GM23338 (cell line): ENCODE data around the gene PPARD. TPM values are rescaled to one million over a fixed set of nuclear protein-coding genes. Genes with fewer than 3 reads are reported as not detected.
A peak's percentile ranks its signal among the peaks of the same experiment; 100 is the strongest.

ENCODE experiments used
- ATAC-seq: fragments of 200-7000 bp; cut with Tn5 transposase; 3 replicates; pipeline ENCODE4 v1.9.1; 2020
- DNase-seq: peaks from one replicate; pipeline ENCODE4 v3.0.0-alpha.2; 2015; ENCODE audit warnings: low spot score
- H2AFZ ChIP-seq: fragments of 200-600 bp; sonication (generic); 2 replicates; pipeline ENCODE4 v1.8.0; 2016; ENCODE audit warnings: antibody characterized with exemption, mild to moderate bottlenecking, moderate library complexity
- H3F3A ChIP-seq: fragments of 200-600 bp; sonication (generic); replicated peaks from 2 replicates; pipeline ENCODE4 v1.8.0; 2017; ENCODE audit warnings: antibody characterized with exemption, mixed run types, low read depth
- H3K27ac ChIP-seq: fragments of 200-600 bp; sonication (generic); 2 replicates; pipeline ENCODE4 v1.6.1; 2016; ENCODE audit warnings: low read depth
- H3K27me3 ChIP-seq: fragments of 200-600 bp; sonication (generic); 2 replicates; pipeline ENCODE4 v1.8.0; 2016; ENCODE audit warnings: mild to moderate bottlenecking, mixed run types, moderate library complexity; ENCODE audit not compliant: insufficient read depth
- H3K36me3 ChIP-seq: fragments of 200-600 bp; sonication (generic); 2 replicates; pipeline ENCODE4 v1.8.0; 2016; ENCODE audit warnings: mild to moderate bottlenecking; ENCODE audit not compliant: insufficient read depth
- H3K4me1 ChIP-seq: fragments of 200-600 bp; sonication (generic); 2 replicates; pipeline ENCODE4 v1.8.0; 2016; ENCODE audit warnings: mild to moderate bottlenecking, moderate library complexity; ENCODE audit not compliant: insufficient read depth
- H3K4me2 ChIP-seq: fragments of 200-600 bp; sonication (generic); 2 replicates; pipeline ENCODE4 v1.7.1; 2017; ENCODE audit warnings: mixed run types
- H3K4me3 ChIP-seq: fragments of 200-600 bp; sonication (generic); 2 replicates; pipeline ENCODE4 v1.6.1; 2016; ENCODE audit warnings: mixed run types
- H3K79me2 ChIP-seq: fragments of 200-600 bp; sonication (generic); replicated peaks from 2 replicates; pipeline ENCODE4 v1.8.0; 2017; ENCODE audit warnings: mild to moderate bottlenecking; ENCODE audit not compliant: insufficient read depth
- H3K9me2 ChIP-seq: fragments of 200-600 bp; sonication (generic); 2 replicates; pipeline ENCODE4 v1.8.0; 2017; ENCODE audit not compliant: insufficient read depth
- H4K20me1 ChIP-seq: fragments of 200-600 bp; sonication (generic); replicated peaks from 2 replicates; pipeline ENCODE4 v1.8.0; 2017; ENCODE audit warnings: mild to moderate bottlenecking; ENCODE audit not compliant: insufficient read depth
- H3K27ac Mint-ChIP-seq: 2 replicates; pipeline ENCODE4 v1.8.0; 2020; ENCODE audit warnings: inconsistent platforms, mild to moderate bottlenecking, moderate library complexity, mixed read lengths
- H3K27me3 Mint-ChIP-seq: 3 replicates; pipeline ENCODE4 v1.8.0; 2022; ENCODE audit warnings: low read depth, mild to moderate bottlenecking, moderate library complexity, mixed read lengths, inconsistent platforms; ENCODE audit not compliant: insufficient read depth, poor library complexity
- H3K36me3 Mint-ChIP-seq: 3 replicates; pipeline ENCODE4 v1.8.0; 2021; ENCODE audit warnings: low read depth, mild to moderate bottlenecking, inconsistent platforms, moderate library complexity, mixed read lengths
- H3K4me1 Mint-ChIP-seq: 3 replicates; pipeline ENCODE4 v1.8.0; 2020; ENCODE audit warnings: mild to moderate bottlenecking, inconsistent platforms, mixed read lengths
- H3K4me3 Mint-ChIP-seq: 3 replicates; pipeline ENCODE4 v1.8.0; 2021; ENCODE audit warnings: moderate library complexity, mild to moderate bottlenecking, inconsistent platforms, mixed read lengths
- H3K9me3 Mint-ChIP-seq: 3 replicates; pipeline ENCODE4 v1.8.0; 2020; ENCODE audit warnings: moderate library complexity, mild to moderate bottlenecking, inconsistent platforms, mixed read lengths
- EZH2phosphoT487 ChIP-seq: fragments of 200-600 bp; sonication (generic); IDR thresholded peaks from one replicate; pipeline ENCODE4 v1.8.1; 2018; ENCODE audit warnings: antibody characterized with exemption; ENCODE audit not compliant: unreplicated experiment
- JUNB ChIP-seq: IDR thresholded peaks from one replicate; pipeline ENCODE4 v1.6.1; 2016; ENCODE audit warnings: antibody characterized with exemption; ENCODE audit not compliant: unreplicated experiment
- POLR2AphosphoS5 ChIP-seq: IDR thresholded peaks from 2 replicates; pipeline ENCODE4 v1.6.1; 2016; ENCODE audit warnings: antibody characterized with exemption, low read depth
- STAT1 ChIP-seq: IDR thresholded peaks from one replicate; pipeline ENCODE4 v1.6.1; 2016; ENCODE audit warnings: antibody characterized with exemption; ENCODE audit not compliant: unreplicated experiment
- polyA plus RNA-seq: library from polyadenylated mRNA; unstranded; fragments of >200 nt; fragmentation: Nextera tagmentation; extraction: Ambion mirVana; gene quantifications from 2 replicates; pipeline ENCODE4 v1.2.1, GENCODE V29; 2016
- total RNA-seq: library from RNA; depleted of rRNA; stranded (reverse); fragments of >200 nt; shearing (Covaris generic); gene quantifications from 2 replicates; pipeline ENCODE4 v1.2.3, GENCODE V29; 2014
- TF ChIP-seq, protein P1 (sequence below), 2 experiments: fragments of 200-600 bp in 1 of 2; sonication (generic) in 1 of 2; conservative IDR thresholded peaks; 2 replicates each; pipeline versions ENCODE4 v1.5.1 to v1.6.1; 2016 to 2017; ENCODE audit warnings: antibody characterized with exemption in 2 of 2, low read depth in 2 of 2, mild to moderate bottlenecking in 2 of 2, moderate library complexity in 1 of 2
- TF ChIP-seq, protein P2 (sequence below): fragments of 250-450 bp; sonication (Bioruptor Pico); IDR thresholded peaks from 2 replicates; pipeline ENCODE4 v1.5.0; 2020; ENCODE audit warnings: mild to moderate bottlenecking, moderate library complexity

PPARD gene
- total and polyA plus RNA-seq, 2 experiments from 2014 or later: 5.1 to 9.7 TPM

DNA sequence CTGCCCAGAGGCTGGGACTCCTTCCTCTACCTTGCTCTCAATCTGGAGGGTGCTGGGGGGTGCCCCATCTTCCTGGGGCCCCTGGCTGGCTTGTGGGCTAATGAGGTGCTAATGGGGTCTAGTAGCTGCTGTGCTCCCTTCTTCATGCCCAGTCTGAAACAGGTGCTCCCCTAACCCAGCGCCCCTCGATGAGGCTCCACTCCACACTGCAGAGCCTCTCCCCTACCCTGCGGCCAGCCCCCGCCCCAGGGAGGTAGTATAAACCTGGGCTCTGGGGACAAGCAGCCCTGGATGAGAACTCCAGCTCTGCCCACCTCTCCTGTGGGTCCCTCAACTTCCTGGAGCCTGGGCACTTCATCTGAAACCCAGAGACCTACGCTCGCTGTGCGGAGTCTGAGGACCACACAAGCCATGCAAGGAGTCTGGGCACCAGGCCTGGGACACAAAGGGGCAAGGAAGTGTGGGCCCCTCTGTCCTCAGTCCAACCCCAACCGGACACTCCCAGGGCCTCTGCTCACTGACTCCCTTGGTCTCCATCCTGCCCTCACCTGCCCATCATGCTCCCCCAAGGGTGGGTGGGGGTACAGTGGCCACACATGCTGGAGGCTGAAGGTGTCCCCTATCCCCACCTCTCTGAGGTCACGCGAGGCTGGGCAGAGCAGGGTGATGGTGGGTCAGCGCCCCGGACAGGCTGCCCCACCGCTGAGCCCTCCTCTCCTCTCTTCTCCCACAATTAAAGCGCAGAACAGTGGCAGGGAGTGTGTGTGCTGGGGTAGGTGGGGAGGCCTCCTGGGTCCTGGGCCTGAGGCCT is 132.0 kb downstream of the PPARD start:
- no peak overlapping the region for H3K4me3 ChIP-seq
- H2AFZ ChIP-seq: no peak overlapping the region
- H3K4me1 ChIP-seq: peaks cover 20% of the 10 kb centered on the region
- Mint-ChIP-seq H3K27ac (no peak overlapping the region), H3K27me3 (peaks cover 58% of the 10 kb centered on the region), H3K4me3 (no peak overlapping the region), H3K9me3 (peaks cover 6% of the 10 kb centered on the region; the same call in 1 of the 3 replicates), H3K36me3 (peaks cover 76% of the 10 kb centered on the region), H3K4me1 (peaks cover 47% of the 10 kb centered on the region)
- DNase-seq: peak; percentile 22
- H3K36me3 ChIP-seq: peaks cover 34% of the 10 kb centered on the region
- TF ChIP-seq POLR2AphosphoS5 (peak; percentile 9; the same call in 1 of the 2 replicates), STAT1 (no peak), EZH2phosphoT487 (no peak), JUNB (no peak)
- TF ChIP-seq, protein P1, sequence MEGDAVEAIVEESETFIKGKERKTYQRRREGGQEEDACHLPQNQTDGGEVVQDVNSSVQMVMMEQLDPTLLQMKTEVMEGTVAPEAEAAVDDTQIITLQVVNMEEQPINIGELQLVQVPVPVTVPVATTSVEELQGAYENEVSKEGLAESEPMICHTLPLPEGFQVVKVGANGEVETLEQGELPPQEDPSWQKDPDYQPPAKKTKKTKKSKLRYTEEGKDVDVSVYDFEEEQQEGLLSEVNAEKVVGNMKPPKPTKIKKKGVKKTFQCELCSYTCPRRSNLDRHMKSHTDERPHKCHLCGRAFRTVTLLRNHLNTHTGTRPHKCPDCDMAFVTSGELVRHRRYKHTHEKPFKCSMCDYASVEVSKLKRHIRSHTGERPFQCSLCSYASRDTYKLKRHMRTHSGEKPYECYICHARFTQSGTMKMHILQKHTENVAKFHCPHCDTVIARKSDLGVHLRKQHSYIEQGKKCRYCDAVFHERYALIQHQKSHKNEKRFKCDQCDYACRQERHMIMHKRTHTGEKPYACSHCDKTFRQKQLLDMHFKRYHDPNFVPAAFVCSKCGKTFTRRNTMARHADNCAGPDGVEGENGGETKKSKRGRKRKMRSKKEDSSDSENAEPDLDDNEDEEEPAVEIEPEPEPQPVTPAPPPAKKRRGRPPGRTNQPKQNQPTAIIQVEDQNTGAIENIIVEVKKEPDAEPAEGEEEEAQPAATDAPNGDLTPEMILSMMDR (conservative IDR thresholded peaks at IDR 0.05; ENCODE audit: low read depth in 2 of 2): no peak
- TF ChIP-seq, protein P2, sequence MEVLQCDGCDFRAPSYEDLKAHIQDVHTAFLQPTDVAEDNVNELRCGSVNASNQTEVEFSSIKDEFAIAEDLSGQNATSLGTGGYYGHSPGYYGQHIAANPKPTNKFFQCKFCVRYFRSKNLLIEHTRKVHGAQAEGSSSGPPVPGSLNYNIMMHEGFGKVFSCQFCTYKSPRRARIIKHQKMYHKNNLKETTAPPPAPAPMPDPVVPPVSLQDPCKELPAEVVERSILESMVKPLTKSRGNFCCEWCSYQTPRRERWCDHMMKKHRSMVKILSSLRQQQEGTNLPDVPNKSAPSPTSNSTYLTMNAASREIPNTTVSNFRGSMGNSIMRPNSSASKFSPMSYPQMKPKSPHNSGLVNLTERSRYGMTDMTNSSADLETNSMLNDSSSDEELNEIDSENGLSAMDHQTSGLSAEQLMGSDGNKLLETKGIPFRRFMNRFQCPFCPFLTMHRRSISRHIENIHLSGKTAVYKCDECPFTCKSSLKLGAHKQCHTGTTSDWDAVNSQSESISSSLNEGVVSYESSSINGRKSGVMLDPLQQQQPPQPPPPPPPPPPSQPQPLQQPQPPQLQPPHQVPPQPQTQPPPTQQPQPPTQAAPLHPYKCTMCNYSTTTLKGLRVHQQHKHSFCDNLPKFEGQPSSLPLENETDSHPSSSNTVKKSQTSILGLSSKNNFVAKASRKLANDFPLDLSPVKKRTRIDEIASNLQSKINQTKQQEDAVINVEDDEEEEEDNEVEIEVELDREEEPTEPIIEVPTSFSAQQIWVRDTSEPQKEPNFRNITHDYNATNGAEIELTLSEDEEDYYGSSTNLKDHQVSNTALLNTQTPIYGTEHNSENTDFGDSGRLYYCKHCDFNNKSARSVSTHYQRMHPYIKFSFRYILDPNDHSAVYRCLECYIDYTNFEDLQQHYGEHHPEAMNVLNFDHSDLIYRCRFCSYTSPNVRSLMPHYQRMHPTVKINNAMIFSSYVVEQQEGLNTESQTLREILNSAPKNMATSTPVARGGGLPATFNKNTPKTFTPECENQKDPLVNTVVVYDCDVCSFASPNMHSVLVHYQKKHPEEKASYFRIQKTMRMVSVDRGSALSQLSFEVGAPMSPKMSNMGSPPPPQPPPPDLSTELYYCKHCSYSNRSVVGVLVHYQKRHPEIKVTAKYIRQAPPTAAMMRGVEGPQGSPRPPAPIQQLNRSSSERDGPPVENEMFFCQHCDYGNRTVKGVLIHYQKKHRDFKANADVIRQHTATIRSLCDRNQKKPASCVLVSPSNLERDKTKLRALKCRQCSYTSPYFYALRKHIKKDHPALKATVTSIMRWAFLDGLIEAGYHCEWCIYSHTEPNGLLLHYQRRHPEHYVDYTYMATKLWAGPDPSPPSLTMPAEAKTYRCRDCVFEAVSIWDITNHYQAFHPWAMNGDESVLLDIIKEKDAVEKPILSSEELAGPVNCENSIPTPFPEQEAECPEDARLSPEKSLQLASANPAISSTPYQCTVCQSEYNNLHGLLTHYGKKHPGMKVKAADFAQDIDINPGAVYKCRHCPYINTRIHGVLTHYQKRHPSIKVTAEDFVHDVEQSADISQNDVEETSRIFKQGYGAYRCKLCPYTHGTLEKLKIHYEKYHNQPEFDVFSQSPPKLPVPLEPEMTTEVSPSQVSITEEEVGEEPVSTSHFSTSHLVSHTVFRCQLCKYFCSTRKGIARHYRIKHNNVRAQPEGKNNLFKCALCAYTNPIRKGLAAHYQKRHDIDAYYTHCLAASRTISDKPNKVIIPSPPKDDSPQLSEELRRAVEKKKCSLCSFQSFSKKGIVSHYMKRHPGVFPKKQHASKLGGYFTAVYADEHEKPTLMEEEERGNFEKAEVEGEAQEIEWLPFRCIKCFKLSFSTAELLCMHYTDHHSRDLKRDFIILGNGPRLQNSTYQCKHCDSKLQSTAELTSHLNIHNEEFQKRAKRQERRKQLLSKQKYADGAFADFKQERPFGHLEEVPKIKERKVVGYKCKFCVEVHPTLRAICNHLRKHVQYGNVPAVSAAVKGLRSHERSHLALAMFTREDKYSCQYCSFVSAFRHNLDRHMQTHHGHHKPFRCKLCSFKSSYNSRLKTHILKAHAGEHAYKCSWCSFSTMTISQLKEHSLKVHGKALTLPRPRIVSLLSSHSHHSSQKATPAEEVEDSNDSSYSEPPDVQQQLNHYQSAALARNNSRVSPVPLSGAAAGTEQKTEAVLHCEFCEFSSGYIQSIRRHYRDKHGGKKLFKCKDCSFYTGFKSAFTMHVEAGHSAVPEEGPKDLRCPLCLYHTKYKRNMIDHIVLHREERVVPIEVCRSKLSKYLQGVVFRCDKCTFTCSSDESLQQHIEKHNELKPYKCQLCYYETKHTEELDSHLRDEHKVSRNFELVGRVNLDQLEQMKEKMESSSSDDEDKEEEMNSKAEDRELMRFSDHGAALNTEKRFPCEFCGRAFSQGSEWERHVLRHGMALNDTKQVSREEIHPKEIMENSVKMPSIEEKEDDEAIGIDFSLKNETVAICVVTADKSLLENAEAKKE: no peak
- H3K4me2 ChIP-seq: no peak overlapping the region
- ATAC-seq: peak; percentile 21
- peaks cover 21% of the 10 kb centered on the region for H3K79me2 ChIP-seq
- no peaks in the 10 kb centered on the region for H3K9me2 ChIP-seq
- H3F3A ChIP-seq: peaks cover 52% of the 10 kb centered on the region
- H3K27ac ChIP-seq: peak overlapping the region; percentile 98; the same call in 1 of the 2 replicates
- no peaks in the 10 kb centered on the region for H3K27me3 ChIP-seq
- peaks cover 35% of the 10 kb centered on the region for H4K20me1 ChIP-seq
